ENCODE measurements around the gene ST3GAL2.

DNA sequence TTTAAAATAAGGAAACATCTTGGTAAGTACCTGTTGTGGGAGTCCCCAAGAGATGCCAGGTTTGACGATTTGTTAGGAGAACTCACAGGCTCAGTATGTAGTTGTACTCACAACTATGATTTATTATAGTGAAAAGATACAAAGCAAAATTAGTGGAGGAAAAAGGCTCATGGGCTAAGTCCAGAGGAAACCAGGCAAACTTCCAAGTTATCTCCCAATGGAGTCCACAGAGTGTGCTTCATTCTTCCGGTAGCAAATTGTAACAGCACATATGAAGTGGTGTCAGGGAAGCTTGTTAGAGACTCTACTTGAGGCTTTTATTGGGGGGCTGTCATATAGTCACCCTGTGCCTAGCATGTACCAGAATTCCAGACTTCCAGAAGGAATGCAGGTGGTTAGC, 89.9 kb downstream of the ST3GAL2 start:
- TF ChIP-seq POLR2A (IDR thresholded peaks at IDR 0.05) = no peak
- TF ChIP-seq, protein P1, sequence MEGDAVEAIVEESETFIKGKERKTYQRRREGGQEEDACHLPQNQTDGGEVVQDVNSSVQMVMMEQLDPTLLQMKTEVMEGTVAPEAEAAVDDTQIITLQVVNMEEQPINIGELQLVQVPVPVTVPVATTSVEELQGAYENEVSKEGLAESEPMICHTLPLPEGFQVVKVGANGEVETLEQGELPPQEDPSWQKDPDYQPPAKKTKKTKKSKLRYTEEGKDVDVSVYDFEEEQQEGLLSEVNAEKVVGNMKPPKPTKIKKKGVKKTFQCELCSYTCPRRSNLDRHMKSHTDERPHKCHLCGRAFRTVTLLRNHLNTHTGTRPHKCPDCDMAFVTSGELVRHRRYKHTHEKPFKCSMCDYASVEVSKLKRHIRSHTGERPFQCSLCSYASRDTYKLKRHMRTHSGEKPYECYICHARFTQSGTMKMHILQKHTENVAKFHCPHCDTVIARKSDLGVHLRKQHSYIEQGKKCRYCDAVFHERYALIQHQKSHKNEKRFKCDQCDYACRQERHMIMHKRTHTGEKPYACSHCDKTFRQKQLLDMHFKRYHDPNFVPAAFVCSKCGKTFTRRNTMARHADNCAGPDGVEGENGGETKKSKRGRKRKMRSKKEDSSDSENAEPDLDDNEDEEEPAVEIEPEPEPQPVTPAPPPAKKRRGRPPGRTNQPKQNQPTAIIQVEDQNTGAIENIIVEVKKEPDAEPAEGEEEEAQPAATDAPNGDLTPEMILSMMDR (IDR thresholded peaks at IDR 0.05) = no peak
